Stomach smooth muscle (tissue), 2 donors: ENCODE data around the gene GABRR1.

ENCODE experiments used
- H3K27ac ChIP-seq: one replicate; pipeline ENCODE4 v1.7.0; 2013; ENCODE audit warnings: mild to moderate bottlenecking, low read length, inconsistent platforms
- H3K27me3 ChIP-seq, 2 donors: one replicate each; pipeline ENCODE4 v1.7.0; 2013; ENCODE audit warnings: low read length in 2 of 2; ENCODE audit not compliant: insufficient read depth in 2 of 2, control insufficient read depth in 1 of 2
- H3K36me3 ChIP-seq, 2 donors: one replicate each; pipeline ENCODE4 v1.7.0; 2013; ENCODE audit warnings: low read length in 2 of 2; ENCODE audit not compliant: control insufficient read depth in 2 of 2, insufficient read depth in 2 of 2
- H3K4me1 ChIP-seq: one replicate; pipeline ENCODE4 v1.7.0; 2013; ENCODE audit warnings: low read length; ENCODE audit not compliant: control insufficient read depth, insufficient read depth
- H3K4me3 ChIP-seq, 2 donors: one replicate each; pipeline ENCODE4 v1.7.0; 2013; ENCODE audit warnings: low read length in 2 of 2
- H3K9ac ChIP-seq, 2 donors: one replicate each; pipeline ENCODE4 v1.7.0; 2013; ENCODE audit warnings: low read length in 2 of 2, mild to moderate bottlenecking in 1 of 2
- H3K9me3 ChIP-seq, 2 donors: one replicate each; pipeline ENCODE4 v1.7.0; 2013; ENCODE audit warnings: low read length in 2 of 2; ENCODE audit not compliant: control insufficient read depth in 2 of 2
- donor health status: healthy.
- donor health status: Pancreatic carcinoma.

The GABRR1 gene

DNA sequence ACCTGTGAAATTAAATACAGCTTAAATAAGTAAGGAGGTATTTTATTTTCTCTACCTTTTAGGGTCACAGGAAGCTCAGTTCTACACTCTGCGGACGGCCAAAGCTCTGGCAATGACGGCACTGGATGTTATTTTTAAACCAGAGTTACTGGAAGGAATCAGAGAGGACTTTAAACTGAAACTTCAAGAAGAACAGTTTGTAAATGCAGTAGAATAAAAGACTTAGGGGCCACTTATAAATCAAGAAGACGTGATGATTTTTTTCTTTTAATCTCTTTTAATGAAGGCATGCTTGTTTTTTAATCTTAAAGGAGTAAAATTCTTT, 55.1 kb downstream of the GABRR1 start:
- H3K4me3 ChIP-seq, result peak overlapping the region; percentile 34 to 61
- no peaks in the 10 kb centered on the region for H3K27me3 ChIP-seq
- H3K27ac ChIP-seq, result peak overlapping the region; percentile 98
- H3K4me1 ChIP-seq, result peaks cover 20% of the 10 kb centered on the region
- no peaks in the 10 kb centered on the region for H3K9me3 ChIP-seq
- H3K36me3 ChIP-seq, result peaks cover 4 to 9% of the 10 kb centered on the region in 2 donors
- H3K9ac ChIP-seq, result peak overlapping the region; percentile 69 to 71

DNA sequence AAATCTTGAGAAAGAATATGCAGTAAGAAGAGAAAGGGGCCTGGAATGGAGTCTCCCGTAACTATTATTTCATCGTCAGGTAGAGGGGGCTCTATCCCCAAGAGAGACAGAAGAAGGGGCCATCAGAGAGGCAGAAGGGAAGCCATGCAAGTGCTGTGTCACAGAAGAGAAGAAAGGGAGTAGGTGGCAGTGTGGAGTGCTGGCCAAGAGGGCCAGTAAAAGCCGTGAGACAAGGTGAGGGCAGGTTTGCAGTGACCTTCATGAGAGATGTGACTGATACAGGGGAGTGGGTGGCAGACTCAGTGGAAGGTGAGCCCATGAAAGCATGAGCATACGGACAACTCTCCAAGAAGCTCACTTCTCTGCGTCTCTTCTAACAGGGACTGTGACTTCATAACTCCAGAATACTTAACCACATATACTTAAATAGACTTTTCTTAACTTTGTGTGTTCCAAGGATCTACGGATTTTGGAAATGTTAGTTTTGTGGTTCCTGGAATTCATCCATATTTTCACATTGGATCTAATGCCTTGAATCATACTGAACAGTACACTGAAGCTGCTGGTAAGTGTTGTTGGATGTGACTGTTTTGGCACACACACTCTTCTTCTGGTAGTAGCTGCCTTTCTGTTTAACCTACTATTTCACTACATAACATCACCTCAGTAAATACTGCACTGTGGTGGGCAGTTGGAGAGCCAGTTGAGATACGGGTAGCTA, 55.7 kb downstream of the GABRR1 start:
- peak overlapping the region in 1 of 2 donors; percentile 61 for H3K4me3 ChIP-seq
- H3K9ac ChIP-seq, result peak overlapping the region; percentile 69 to 71
- H3K27me3 ChIP-seq, result no peaks in the 10 kb centered on the region
- peak overlapping the region; percentile 98 for H3K27ac ChIP-seq
- no peaks in the 10 kb centered on the region for H3K9me3 ChIP-seq
- peaks cover 20% of the 10 kb centered on the region for H3K4me1 ChIP-seq
- peaks cover 4 to 9% of the 10 kb centered on the region in 2 donors for H3K36me3 ChIP-seq

DNA sequence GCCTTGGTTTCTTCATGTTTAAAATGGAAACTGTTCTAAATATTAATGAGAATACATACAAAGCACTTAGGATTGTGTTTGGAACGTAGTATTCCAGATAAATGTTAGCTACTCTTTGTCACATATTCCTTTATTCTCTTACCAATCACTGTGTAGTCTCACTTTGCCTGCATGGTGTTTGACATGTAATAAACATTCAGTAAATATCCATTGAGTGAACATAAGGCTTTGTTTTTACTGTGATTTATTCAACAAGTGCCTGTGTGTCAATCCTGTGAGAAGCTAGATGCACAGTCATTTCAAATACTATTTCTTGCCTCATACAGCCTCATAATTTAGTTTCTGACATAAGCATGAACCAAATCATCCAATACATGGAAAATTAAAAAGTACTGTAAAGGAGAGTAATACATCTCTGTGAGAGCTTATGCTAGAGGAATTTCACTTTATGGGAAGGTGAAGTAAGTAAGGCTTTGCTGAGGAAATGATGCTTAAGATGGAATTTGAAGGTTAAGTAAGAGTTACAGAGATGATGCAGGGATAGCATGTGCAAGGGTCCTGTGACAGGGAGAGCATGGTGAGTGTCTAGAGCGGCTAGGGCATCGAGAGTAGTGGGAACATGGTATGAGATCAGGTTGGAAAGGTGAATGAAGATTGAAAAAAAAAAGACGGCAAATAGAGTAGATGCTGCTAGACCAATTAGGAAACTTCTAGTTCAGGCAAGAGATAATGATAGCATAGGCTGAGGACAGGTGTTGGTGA, 56.6 kb downstream of the GABRR1 start:
- Histone ChIP-seq H3K4me1 (peaks cover 20% of the 10 kb centered on the region), H3K27me3 (no peaks in the 10 kb centered on the region), H3K9me3 (no peaks in the 10 kb centered on the region), H3K36me3 (peaks cover 4 to 14% of the 10 kb centered on the region in 2 donors), H3K27ac (peak overlapping the region; percentile 98), H3K9ac (peak overlapping the region in 1 of 2 donors; percentile 61), H3K4me3 (no peak overlapping the region)

DNA sequence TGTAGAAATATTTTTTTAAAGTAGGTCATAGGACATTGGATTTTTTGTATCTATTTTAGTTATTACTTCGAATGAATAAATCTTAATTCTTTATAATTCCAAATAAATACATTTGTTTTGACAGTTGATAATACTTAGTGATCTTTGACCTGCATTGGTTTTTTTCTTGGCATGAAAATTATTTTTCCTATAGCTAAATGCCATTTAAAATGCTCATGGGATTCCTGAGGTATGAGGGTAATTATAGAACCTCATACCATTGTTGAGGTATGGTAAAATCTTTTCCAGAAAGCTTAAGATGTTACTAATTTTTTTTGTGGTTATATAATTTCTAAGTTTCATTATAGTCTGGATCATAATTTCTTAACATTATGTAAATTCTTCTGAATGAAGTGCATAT, 63.0 kb downstream of the GABRR1 start:
- H3K27ac ChIP-seq, result no peak overlapping the region
- no peaks in the 10 kb centered on the region for H3K9me3 ChIP-seq
- H3K4me1 ChIP-seq, result no peaks in the 10 kb centered on the region
- H3K27me3 ChIP-seq, result no peaks in the 10 kb centered on the region
- no peak overlapping the region for H3K4me3 ChIP-seq
- H3K9ac ChIP-seq, result no peak overlapping the region
- H3K36me3 ChIP-seq, result peaks cover 0 to 11% of the 10 kb centered on the region in 2 donors

DNA sequence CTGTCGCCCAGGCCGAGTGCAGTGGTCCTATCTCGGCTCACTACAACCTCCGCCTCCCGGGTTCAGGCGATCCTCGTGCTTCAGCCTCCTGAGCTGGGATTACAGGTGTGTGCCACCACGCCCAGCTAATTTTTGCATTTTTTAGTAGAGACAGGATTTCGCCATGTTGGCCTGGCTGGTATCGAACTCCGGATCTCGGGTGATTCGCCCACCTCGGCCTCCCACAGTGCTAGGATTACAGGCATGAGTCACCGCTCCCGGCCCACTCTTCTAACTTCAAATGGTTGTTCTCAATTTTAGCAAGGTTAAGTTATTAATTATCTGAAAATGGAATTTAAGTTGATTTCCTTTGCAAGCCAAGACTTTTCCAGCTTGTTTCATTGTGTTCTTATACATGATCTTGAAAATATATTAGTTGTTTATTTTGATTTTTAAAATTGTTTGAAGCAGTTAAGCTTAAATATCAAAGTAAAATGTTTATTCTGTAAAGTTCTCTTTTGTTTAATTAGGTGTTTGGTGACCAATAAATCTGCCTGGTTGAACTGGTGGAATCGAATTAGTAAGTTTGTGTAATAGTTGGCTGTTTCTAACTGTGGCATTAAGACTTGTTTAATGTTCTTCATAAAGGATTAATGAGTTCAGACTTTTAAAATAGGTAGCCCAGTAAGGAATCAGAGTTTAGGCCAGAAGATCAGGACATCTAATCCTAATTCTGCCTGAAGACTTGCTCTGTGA, 69.0 kb downstream of the GABRR1 start:
- Histone ChIP-seq H3K36me3 (no peaks in the 10 kb centered on the region), H3K27me3 (no peaks in the 10 kb centered on the region), H3K9me3 (no peaks in the 10 kb centered on the region), H3K4me1 (peaks cover 6% of the 10 kb centered on the region), H3K4me3 (peak overlapping the region; percentile 9 to 28), H3K27ac (no peak overlapping the region), H3K9ac (no peak overlapping the region)

DNA sequence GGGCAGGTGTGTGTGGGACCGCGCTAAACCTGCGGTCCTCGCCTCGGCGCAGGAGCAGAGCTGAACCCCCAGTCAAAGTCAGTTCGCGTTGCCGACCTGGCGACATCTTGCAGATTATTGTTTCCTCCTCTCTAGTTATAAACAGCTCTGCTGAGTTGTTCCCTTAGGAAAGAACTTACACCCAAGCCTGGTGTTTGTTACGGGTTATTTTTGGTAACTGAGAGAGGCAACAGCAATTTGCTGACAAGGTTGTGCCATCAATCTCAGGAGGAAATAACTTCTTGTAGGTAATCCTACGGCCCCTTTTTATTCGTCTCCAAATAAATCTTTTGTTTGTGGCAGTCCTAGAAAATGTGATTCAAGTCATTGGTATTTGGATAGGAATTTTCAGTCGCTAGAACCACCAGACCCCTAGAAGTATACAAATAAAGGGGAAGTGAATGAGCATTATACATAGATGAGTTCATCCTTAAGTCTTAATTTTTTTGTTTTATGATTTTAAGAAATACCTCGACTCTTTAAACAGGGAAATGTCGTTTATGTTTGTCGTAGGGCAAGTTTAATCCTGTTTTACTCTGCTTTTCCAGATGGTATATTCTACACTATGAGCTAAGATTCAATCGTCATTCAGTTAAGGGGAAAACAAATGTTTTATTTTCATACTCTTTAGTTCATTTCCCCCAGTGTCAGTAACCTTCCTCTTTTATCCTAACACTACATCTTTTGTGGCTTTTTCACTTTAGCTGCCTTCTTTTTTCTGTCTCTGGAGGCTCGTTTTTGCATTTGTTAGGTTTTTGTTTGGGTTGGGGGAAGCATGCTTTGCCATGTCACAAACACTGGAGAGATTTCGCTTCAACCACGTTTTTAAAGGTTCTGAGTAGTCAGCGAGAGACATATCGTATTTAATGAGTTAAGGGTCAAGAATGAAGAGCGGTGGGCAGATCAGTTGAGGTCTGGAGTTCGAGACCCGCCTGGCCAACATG, 70.1 kb downstream of the GABRR1 start:
- Histone ChIP-seq H3K4me3 (peak overlapping the region; percentile 85 to 96), H3K4me1 (peaks cover 6% of the 10 kb centered on the region), H3K36me3 (no peaks in the 10 kb centered on the region), H3K27ac (peak overlapping the region; percentile 79), H3K9me3 (no peaks in the 10 kb centered on the region), H3K27me3 (no peaks in the 10 kb centered on the region), H3K9ac (peak overlapping the region; percentile 85 to 87)

DNA sequence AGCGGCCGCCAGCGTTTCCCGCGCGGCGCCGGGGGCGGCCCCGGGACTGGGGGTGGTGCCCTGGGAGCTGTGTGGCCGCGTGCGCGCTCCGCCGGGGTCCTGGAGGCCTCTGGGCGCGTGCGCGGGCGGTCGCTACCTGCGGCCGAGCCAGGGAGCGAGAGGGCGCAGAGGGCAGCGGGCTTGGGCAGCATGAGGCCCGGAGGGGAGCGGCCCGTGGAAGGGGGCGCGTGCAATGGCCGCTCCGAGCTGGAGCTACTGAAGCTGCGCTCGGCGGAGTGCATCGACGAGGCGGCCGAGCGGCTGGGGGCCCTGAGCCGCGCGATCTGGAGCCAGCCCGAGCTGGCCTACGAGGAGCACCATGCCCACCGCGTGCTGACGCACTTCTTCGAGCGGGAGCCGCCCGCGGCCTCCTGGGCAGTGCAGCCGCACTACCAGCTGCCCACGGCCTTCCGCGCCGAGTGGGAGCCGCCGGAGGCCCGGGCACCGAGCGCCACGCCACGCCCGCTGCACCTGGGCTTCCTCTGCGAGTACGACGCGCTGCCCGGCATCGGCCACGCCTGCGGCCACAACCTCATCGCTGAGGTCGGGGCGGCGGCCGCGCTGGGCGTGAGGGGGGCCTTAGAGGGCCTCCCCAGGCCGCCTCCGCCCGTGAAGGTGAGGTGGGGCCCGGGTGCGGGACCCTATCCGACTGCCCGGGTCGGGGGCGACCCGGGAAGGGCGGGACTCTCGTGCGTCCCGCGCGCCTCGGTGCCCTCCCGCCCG, 71.0 kb downstream of the GABRR1 start, which contains the start of gene PM20D2:
TSS of gene PM20D2 (plus strand) at position 100 of the 762 bp plus-strand sequence. CDS start at position 190, 90 bp downstream.
- Histone ChIP-seq H3K27me3 (no peaks in the 10 kb centered on the region), H3K4me1 (peaks cover 6% of the 10 kb centered on the region), H3K9me3 (no peaks in the 10 kb centered on the region), H3K4me3 (peak within 1 kb of the TSS; percentile 85 to 96), H3K27ac (peak within 1 kb of the TSS; percentile 79), H3K9ac (peak within 1 kb of the TSS; percentile 85 to 87), H3K36me3 (no peaks in the 10 kb centered on the region)

DNA sequence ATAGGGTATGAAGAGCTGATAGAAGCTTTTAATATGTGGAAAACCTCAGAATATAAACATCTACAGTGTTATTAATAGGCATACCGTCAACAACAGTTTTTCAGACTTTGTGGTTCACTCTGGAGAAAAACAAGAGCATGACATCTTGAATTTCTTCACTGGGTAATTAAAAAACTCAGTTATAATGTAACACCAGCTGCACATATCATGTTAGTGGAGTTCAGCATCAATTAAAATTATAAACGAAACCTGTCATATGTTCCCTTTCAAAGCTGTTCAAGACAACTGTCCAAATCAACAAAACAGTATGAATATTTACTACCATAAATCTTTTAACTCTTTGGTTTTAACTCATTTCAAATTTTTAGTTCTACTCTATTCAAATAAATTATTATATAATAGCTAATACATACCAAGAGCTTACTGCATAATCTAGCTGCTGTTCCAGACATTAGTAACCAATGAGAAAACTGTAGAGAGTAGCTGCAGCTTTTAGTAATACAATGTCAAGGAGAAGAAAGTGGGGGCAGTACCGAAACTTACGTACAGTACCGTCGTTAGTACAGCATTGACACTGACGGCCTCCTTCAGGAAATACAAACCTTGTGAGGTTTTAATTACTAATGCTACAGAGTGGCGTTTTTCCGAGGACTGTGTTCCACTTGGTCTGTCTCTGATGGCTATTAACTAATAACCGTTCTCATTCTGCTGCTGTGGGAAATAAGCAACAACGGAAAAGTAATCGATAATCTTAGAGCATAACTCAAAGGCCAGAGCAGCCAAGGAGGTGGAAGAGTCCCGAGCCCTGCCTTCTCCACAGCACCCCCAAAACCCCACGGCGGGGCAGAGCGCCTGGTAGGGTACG, 71.8 kb downstream of the GABRR1 start:
- Histone ChIP-seq H3K4me1 (peaks cover 6% of the 10 kb centered on the region), H3K36me3 (no peaks in the 10 kb centered on the region), H3K27me3 (no peaks in the 10 kb centered on the region), H3K9me3 (no peaks in the 10 kb centered on the region), H3K9ac (peak overlapping the region; percentile 85 to 87), H3K27ac (peak overlapping the region; percentile 79), H3K4me3 (peak overlapping the region; percentile 85 to 96)

DNA sequence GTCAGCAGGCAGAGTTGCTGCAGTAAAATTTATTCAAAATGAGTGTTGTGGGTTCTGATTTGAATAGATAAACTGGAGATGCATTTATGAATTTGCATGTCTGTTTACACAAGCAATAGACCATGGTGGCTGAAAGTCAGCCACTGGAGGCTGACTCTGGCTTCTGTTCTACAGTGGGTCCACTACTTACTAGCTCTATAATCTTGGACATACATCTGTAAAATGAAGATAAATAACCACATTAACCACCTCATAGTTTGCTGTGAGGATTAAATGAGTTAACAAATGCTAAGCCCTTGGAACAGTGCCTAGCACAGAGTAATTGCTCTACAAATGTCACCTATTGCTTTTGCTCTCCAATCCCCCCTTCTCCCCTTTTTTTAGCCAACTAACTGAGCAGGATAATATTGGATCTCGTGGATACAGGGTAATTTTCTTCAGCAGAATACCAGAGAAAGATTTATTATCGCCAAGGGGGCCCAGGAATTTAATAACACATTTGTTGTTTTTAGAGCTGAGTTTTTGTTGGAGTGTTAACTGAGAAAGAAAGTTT, 72.7 kb downstream of the GABRR1 start:
- Histone ChIP-seq H3K9me3 (no peaks in the 10 kb centered on the region), H3K27ac (no peak overlapping the region), H3K27me3 (no peaks in the 10 kb centered on the region), H3K9ac (peak overlapping the region in 1 of 2 donors; percentile 13), H3K4me3 (no peak overlapping the region), H3K4me1 (peaks cover 9% of the 10 kb centered on the region), H3K36me3 (no peaks in the 10 kb centered on the region)
